ENCODE results near the gene SIVA1. TPM values are rescaled to one million over a fixed set of nuclear protein-coding genes. Genes with fewer than 3 reads are reported as not detected.
A peak's percentile ranks its signal among the peaks of the same experiment; 100 is the strongest.

The SIVA1 gene
- total RNA-seq, 1 experiment from 2014 or later, result 105 TPM

- no peaks in the 10 kb centered on the region for H3K36me3 ChIP-seq (ENCODE audit: control insufficient read depth, insufficient read depth, low read length)
- ChIA-PET CTCF (interaction anchor here (1.7 kb wide), 1 partner anchor 25 kb away, joined by 4 read pairs; no protein-coding TSS in a partner anchor), POLR2A (interaction anchor here (1.1 kb wide), 1 partner anchor 25 kb away, joined by 4 read pairs; no protein-coding TSS in a partner anchor)
- TF ChIP-seq CTCF (IDR thresholded peaks at IDR 0.05; ENCODE audit: insufficient read depth in 1 of 2, low read depth in 1 of 2, low read length in 1 of 2, severe bottlenecking in 1 of 2, unreplicated experiment in 1 of 2), result no peak
- H3K4me1 ChIP-seq, result peaks cover 32% of the 10 kb centered on the region
- H3K4me3 Mint-ChIP-seq (ENCODE audit: unreplicated experiment), result peak overlapping the region; percentile 80
- no peak for DNase-seq
- H3K9me3 Mint-ChIP-seq (ENCODE audit: unreplicated experiment), result peaks cover 7% of the 10 kb centered on the region
- intact Hi-C loops (cut with micrococcal nuclease; ENCODE audit: unreplicated experiment), result no loop called here
- BruUV-seq (replicated peaks), result no TSS peak
- peaks cover 16% of the 10 kb centered on the region for H3K36me3 Mint-ChIP-seq (ENCODE audit: insufficient read depth, unreplicated experiment)
- peak overlapping the region; percentile 54 for H3K27ac Mint-ChIP-seq (ENCODE audit: unreplicated experiment)
- H3K4me3 ChIP-seq (ENCODE audit: low read depth, low read length), result peak overlapping the region; percentile 90
- no peaks in the 10 kb centered on the region for H3K4me1 Mint-ChIP-seq (ENCODE audit: low read depth, unreplicated experiment)
- H3K27me3 ChIP-seq (replicated peaks; ENCODE audit: control insufficient read depth, insufficient read depth, low read length), result no peaks in the 10 kb centered on the region
- no peaks in the 10 kb centered on the region for H3K9me3 ChIP-seq
- H3K27me3 Mint-ChIP-seq (ENCODE audit: insufficient read depth, unreplicated experiment), result no peaks in the 10 kb centered on the region
These were observed 48.8 kb downstream of the SIVA1 start for GRCh38 chr14:104801520-104802393.

- DNase-seq, result no peak
- Histone ChIP-seq H3K9me3 (no peaks in the 10 kb centered on the region), H3K4me1 (peaks cover 23% of the 10 kb centered on the region), H3K36me3 (ENCODE audit: control insufficient read depth, insufficient read depth, low read length) (no peaks in the 10 kb centered on the region), H3K27me3 (replicated peaks; ENCODE audit: control insufficient read depth, insufficient read depth, low read length) (no peaks in the 10 kb centered on the region), H3K4me3 (ENCODE audit: low read depth, low read length) (no peak overlapping the region)
- intact Hi-C loops (cut with micrococcal nuclease; ENCODE audit: unreplicated experiment), result no loop called here
- peaks cover 17% of the 10 kb centered on the region for H3K36me3 Mint-ChIP-seq (ENCODE audit: insufficient read depth, unreplicated experiment)
- no TSS peak for BruUV-seq (replicated peaks)
- TF ChIP-seq CTCF (IDR thresholded peaks at IDR 0.05; ENCODE audit: insufficient read depth in 1 of 2, low read depth in 1 of 2, low read length in 1 of 2, severe bottlenecking in 1 of 2, unreplicated experiment in 1 of 2), result no peak
- peak overlapping the region; percentile 80 for H3K4me3 Mint-ChIP-seq (ENCODE audit: unreplicated experiment)
- ChIA-PET POLR2A (no interaction called here), CTCF (interaction anchor here (1.7 kb wide), 1 partner anchor 25 kb away, joined by 4 read pairs; no protein-coding TSS in a partner anchor)
- no peaks in the 10 kb centered on the region for H3K4me1 Mint-ChIP-seq (ENCODE audit: low read depth, unreplicated experiment)
- H3K9me3 Mint-ChIP-seq (ENCODE audit: unreplicated experiment), result peaks cover 11% of the 10 kb centered on the region
- peak overlapping the region; percentile 34 for H3K27ac Mint-ChIP-seq (ENCODE audit: unreplicated experiment)
- H3K27me3 Mint-ChIP-seq (ENCODE audit: insufficient read depth, unreplicated experiment), result no peaks in the 10 kb centered on the region
These were observed 49.6 kb downstream of the SIVA1 start for GRCh38 chr14:104802394-104803184.

- Mint-ChIP-seq H3K27me3 (ENCODE audit: insufficient read depth, unreplicated experiment) (no peaks in the 10 kb centered on the region), H3K9me3 (ENCODE audit: unreplicated experiment) (peaks cover 11% of the 10 kb centered on the region)
- CTCF ChIA-PET, result no interaction called here
These were observed 50.4 kb downstream of the SIVA1 start for GRCh38 chr14:104803280-104803911.

More at GRCh38 chr14:104803280-104803911, 50.4 kb downstream of the SIVA1 start:
- no peaks in the 10 kb centered on the region for H3K27me3 ChIP-seq (replicated peaks; ENCODE audit: control insufficient read depth, insufficient read depth, low read length)
- Mint-ChIP-seq H3K27ac (ENCODE audit: unreplicated experiment) (no peak overlapping the region), H3K36me3 (ENCODE audit: insufficient read depth, unreplicated experiment) (peaks cover 17% of the 10 kb centered on the region), H3K4me3 (ENCODE audit: unreplicated experiment) (no peak overlapping the region), H3K4me1 (ENCODE audit: low read depth, unreplicated experiment) (no peaks in the 10 kb centered on the region)
- intact Hi-C loops (cut with micrococcal nuclease; ENCODE audit: unreplicated experiment), result no loop called here
- no peaks in the 10 kb centered on the region for H3K36me3 ChIP-seq (ENCODE audit: control insufficient read depth, insufficient read depth, low read length)
- H3K4me3 ChIP-seq (ENCODE audit: low read depth, low read length), result no peak overlapping the region
- POLR2A ChIA-PET, result no interaction called here
- TSS peak; percentile 47 for BruUV-seq (replicated peaks)
- TF ChIP-seq CTCF (IDR thresholded peaks at IDR 0.05; ENCODE audit: insufficient read depth in 1 of 2, low read depth in 1 of 2, low read length in 1 of 2, severe bottlenecking in 1 of 2, unreplicated experiment in 1 of 2), result no peak
- no peak for DNase-seq
- no peaks in the 10 kb centered on the region for H3K9me3 ChIP-seq
- H3K4me1 ChIP-seq, result peaks cover 16% of the 10 kb centered on the region
